Kidney (tissue), 14 donors: ENCODE measurements around the gene MPL. TPM values are rescaled to one million over a fixed set of nuclear protein-coding genes. Genes with fewer than 3 reads are reported as not detected.
A peak's percentile ranks its signal among the peaks of the same experiment; 100 is the strongest.

Experiments used
- DNase-seq, 5 donors: peaks; one replicate each; pipeline ENCODE4 v3.0.0-alpha.2; 2013 to 2020
- FAIRE-seq: peaks from 2 replicates; lab custom pipeline; 2012; peaks lifted over from hg19 to GRCh38; lab: Jason Lieb, UNC
- H3K27ac ChIP-seq, 2 donors: one replicate each; pipeline ENCODE4 v1.7.0; 2013; ENCODE audit warnings: low read depth in 2 of 2, low read length in 2 of 2, inconsistent platforms in 1 of 2
- H3K27me3 ChIP-seq: one replicate; pipeline ENCODE4 v1.7.1; 2013; ENCODE audit warnings: low read length, inconsistent platforms; ENCODE audit not compliant: control insufficient read depth, insufficient read depth
- H3K36me3 ChIP-seq, 3 donors: one replicate each; pipeline versions ENCODE4 v1.7.0 to v1.7.1; 2013; ENCODE audit warnings: low read length in 3 of 3, control low read depth in 1 of 3, inconsistent platforms in 1 of 3; ENCODE audit not compliant: insufficient read depth in 3 of 3, control insufficient read depth in 2 of 3
- H3K4me1 ChIP-seq, 3 donors: one replicate each; pipeline versions ENCODE4 v1.7.0 to v1.7.1; 2013; ENCODE audit warnings: low read length in 3 of 3, inconsistent platforms in 1 of 3, low read depth in 1 of 3; ENCODE audit not compliant: control insufficient read depth in 2 of 3, insufficient read depth in 2 of 3
- H3K4me3 ChIP-seq, 3 donors: one replicate each; pipeline versions ENCODE4 v1.7.0 to v1.8.1; 2013; ENCODE audit warnings: low read length in 3 of 3, control low read depth in 1 of 3, inconsistent platforms in 1 of 3
- H3K9ac ChIP-seq, 3 donors: one replicate each; pipeline versions ENCODE4 v1.7.0 to v1.7.1; 2013; ENCODE audit warnings: low read length in 3 of 3, control low read depth in 1 of 3, inconsistent platforms in 1 of 3
- H3K9me3 ChIP-seq, 3 donors: one replicate each; pipeline versions ENCODE4 v1.7.0 to v1.7.1; 2013; ENCODE audit warnings: low read length in 3 of 3, control low read depth in 1 of 3, inconsistent platforms in 1 of 3; ENCODE audit not compliant: control insufficient read depth in 2 of 3, insufficient read depth in 1 of 3
- CTCF ChIP-seq: IDR thresholded peaks from 3 replicates; pipeline ENCODE4 v1.5.1; 2012; ENCODE audit warnings: mild to moderate bottlenecking, moderate library complexity, borderline replicate concordance; ENCODE audit not compliant: insufficient read depth; ENCODE audit errors: extremely low read depth
- intact Hi-C: fragments of 100-400 bp; cut with DNase I; formaldehyde crosslinking; loops from one replicate; pipeline ENCODE4 v1.11.1; 2022
- polyA plus RNA-seq: library from polyadenylated mRNA; stranded (reverse); fragments of 350-450 nt; fragmentation: Illumina TruSeq; extraction: RNeasy Lipid Tissue Mini Kit (QIAGEN cat#74804); gene quantifications from one replicate; pipeline ENCODE4 v1.2.3, GENCODE V29; 2014; ENCODE audit warnings: low read depth, low replicate concordance; ENCODE audit not compliant: insufficient read depth
- total RNA-seq: library from RNA; stranded (reverse); fragmentation: NEBNext Ultra II Directional; extraction: Animal tissue kit (Norgen Biotek cat#: 25700); gene quantifications from one replicate; pipeline ENCODE4 v1.2.1, GENCODE V29; 2021
- donor health status: control.
- donor health status: control.
- donor health status: control.
- donor health status: control.
- donor health status: control.
- donor health status: DM: yes; HTN: yes; CAD: no.
- donor health status: Normal renal cell carcinoma (clear cell type).

MPL gene
- total and polyA plus RNA-seq, 2 donors from 2014 or later: 0.25 TPM; not detected in 1

DNA sequence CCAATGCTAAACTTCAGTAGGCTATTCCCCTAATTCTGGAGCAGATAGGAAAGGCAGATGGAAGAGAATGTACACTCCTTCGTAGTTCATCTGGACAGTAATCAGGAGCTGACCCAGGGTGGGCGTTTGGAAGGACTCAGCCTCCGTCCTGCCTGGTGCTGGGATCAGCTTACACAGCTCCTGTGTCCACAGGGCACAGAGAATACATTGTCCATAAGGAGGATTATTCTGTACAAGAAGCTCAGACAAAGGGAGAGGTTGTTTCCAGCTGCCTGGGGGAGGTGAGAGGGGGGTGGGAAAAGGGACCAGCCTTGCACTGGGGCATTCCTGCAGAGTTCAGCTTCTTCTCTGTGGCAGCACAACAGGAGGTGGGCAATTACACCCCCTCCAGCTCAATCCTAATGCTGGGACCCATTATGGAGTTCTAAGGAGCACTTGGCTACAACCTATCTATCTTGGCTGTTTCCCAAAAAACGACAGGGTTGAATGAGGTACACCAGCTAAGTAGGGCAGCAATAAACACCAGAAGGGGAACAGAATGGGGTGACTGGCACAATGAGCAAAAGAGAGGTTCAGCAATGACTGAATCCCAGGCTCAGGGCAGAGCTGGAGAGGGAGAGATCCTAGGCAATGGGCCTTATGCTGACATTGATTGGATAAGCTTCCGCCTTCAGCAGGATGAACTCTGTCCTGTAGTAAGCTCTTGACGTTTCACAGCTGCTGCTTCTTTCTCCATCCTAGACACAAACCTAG, 44.6 kb downstream of the MPL start:
- Histone ChIP-seq H3K27ac (no peak overlapping the region), H3K4me3 (no peak overlapping the region), H3K4me1 (no peaks in the 10 kb centered on the region), H3K9me3 (no peaks in the 10 kb centered on the region), H3K27me3 (no peaks in the 10 kb centered on the region), H3K36me3 (peaks cover 8 to 48% (median 45%) of the 10 kb centered on the region in 3 donors), H3K9ac (no peak overlapping the region)
- intact Hi-C loops: no loop called here
- no peak for FAIRE-seq
- no peak for TF ChIP-seq CTCF
- peak in 1 of 5 donors; percentile 70 for DNase-seq

- TF ChIP-seq CTCF: peak; percentile 34
- H3K9ac ChIP-seq: no peak overlapping the region
- H3K4me1 ChIP-seq: peaks cover 0 to 3% (median 3%) of the 10 kb centered on the region in 3 donors
- H3K9me3 ChIP-seq: no peaks in the 10 kb centered on the region
- FAIRE-seq (no peak), DNase-seq (peak in 1 of 5 donors; percentile 36)
- H3K4me3 ChIP-seq: no peak overlapping the region
- no peaks in the 10 kb centered on the region for H3K27me3 ChIP-seq
- H3K27ac ChIP-seq: no peak overlapping the region
- peaks cover 8 to 49% (median 48%) of the 10 kb centered on the region in 3 donors for H3K36me3 ChIP-seq
- intact Hi-C loops: no loop called here
Observed at GRCh38 chr1:43383449-43383848, 45.8 kb downstream of the MPL start.

DNA sequence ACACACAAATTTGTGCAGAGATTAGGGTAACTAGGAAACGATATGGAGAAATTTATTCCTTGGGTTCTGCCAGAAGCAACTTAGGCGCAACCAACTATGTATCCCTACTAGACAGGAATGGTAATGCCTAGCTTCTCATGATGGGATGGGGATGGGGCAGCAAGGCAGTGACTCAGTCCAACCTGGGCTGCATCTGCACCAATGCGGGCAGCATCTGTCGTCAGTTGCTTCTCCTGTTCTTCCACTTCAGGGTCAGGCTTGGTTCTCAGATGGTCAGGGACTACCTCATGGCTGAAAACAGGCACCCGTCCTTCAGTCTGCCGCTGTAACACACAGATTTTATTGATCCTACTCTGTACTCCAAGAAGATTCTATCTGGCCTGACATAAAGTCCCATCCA, 49.1 kb downstream of the MPL start:
- no peak overlapping the region for H3K4me3 ChIP-seq
- H3K4me1 ChIP-seq: peaks cover 0 to 15% (median 13%) of the 10 kb centered on the region in 3 donors
- no peak for TF ChIP-seq CTCF
- no peaks in the 10 kb centered on the region for H3K27me3 ChIP-seq
- H3K9me3 ChIP-seq: no peaks in the 10 kb centered on the region
- DNase-seq (no peak), FAIRE-seq (no peak)
- H3K36me3 ChIP-seq: peaks cover 8 to 49% (median 45%) of the 10 kb centered on the region in 3 donors
- no peak overlapping the region for H3K9ac ChIP-seq
- intact Hi-C loops: no loop called here
- H3K27ac ChIP-seq: no peak overlapping the region
